H1 (cell line): ENCODE results near the gene ENPP6. TPM values are rescaled to one million over a fixed set of nuclear protein-coding genes. Genes with fewer than 3 reads are reported as not detected.

ENCODE experiments used
- BRCA1 ChIP-seq: IDR thresholded peaks from 2 replicates; pipeline ENCODE4 v1.6.1; 2012; ENCODE audit warnings: low read depth, low read length, improper control_type of control experiment
- CBX5 ChIP-seq: fragments of 300-800, 300-1000 bp; sonication (generic); IDR thresholded peaks from 2 replicates; pipeline ENCODE4 v1.7.1; 2016; ENCODE audit warnings: antibody characterized with exemption, low read length, low read depth
- CTCF ChIP-seq, 3 experiments: IDR thresholded peaks; 1 replicate in 2 of 3; 2 replicates in 1 of 3; pipeline versions ENCODE4 v1.5.1 to v1.6.1; 2011; ENCODE audit warnings: low read length in 3 of 3, mild to moderate bottlenecking in 3 of 3, inconsistent platforms in 2 of 3, low read depth in 1 of 3, moderate library complexity in 1 of 3; ENCODE audit not compliant: insufficient read depth in 1 of 3; ENCODE audit errors: control extremely low read depth in 1 of 3
- EGR1 ChIP-seq: IDR thresholded peaks from 2 replicates; pipeline ENCODE4 v1.6.1; 2011; ENCODE audit warnings: low read depth, low read length, borderline replicate concordance
- GTF2F1 ChIP-seq: IDR thresholded peaks from 2 replicates; pipeline ENCODE4 v1.6.1; 2012; ENCODE audit warnings: low read depth, low read length, improper control_type of control experiment, borderline replicate concordance
- KDM5A ChIP-seq: fragments of 200-600 bp; IDR thresholded peaks from 2 replicates; pipeline ENCODE4 v1.7.1; 2012; ENCODE audit warnings: mild to moderate bottlenecking, low read length, inconsistent platforms, mixed read lengths
- PHF8 ChIP-seq: fragments of 200-600 bp; sonication (generic); conservative IDR thresholded peaks from 2 replicates; pipeline ENCODE4 v1.7.1; 2012; ENCODE audit warnings: low read depth, mild to moderate bottlenecking, inconsistent platforms, low read length, moderate library complexity
- POLR2AphosphoS5 ChIP-seq: IDR thresholded peaks from 2 replicates; pipeline ENCODE4 v1.6.1; 2011; ENCODE audit warnings: low read depth, low read length
- RAD21 ChIP-seq, 2 experiments: IDR thresholded peaks in 1 of 2; conservative IDR thresholded peaks in 1 of 2; 2 replicates each; pipeline ENCODE4 v1.6.1; 2011; ENCODE audit warnings: low read depth in 2 of 2, low read length in 2 of 2, improper control_type of control experiment in 1 of 2, inconsistent platforms in 1 of 2, mild to moderate bottlenecking in 1 of 2, moderate library complexity in 1 of 2
- SAP30 ChIP-seq: fragments of 300-600 bp; sonication (generic); IDR thresholded peaks from 2 replicates; pipeline ENCODE4 v1.7.1; 2012; ENCODE audit warnings: low read length, moderate library complexity, mild to moderate bottlenecking, inconsistent platforms; ENCODE audit not compliant: insufficient read depth, insufficient replicate concordance
- SRF ChIP-seq: IDR thresholded peaks from 2 replicates; pipeline ENCODE4 v1.6.1; 2011; ENCODE audit warnings: mild to moderate bottlenecking, low read depth, low read length, moderate library complexity
- TAF7 ChIP-seq: optimal IDR thresholded peaks from 2 replicates; pipeline ENCODE3; 2011; ENCODE audit warnings: low read depth, mild to moderate bottlenecking, inconsistent platforms, low read length, moderate library complexity, borderline replicate concordance
- ZNF274 ChIP-seq: IDR thresholded peaks from 2 replicates; pipeline ENCODE4 v1.7.0; 2012; ENCODE audit warnings: low read length, borderline replicate concordance; ENCODE audit errors: extremely low read depth
- polyA plus RNA-seq, 7 experiments: library from polyadenylated mRNA; depleted of rRNA in 3 of 7; stranded (reverse) in 5 of 7; unstranded in 2 of 7; fragments of >200 nt in 5 of 7; fragments of 200-250 nt in 2 of 7; gene quantifications; 1 replicate in 5 of 7; 2 replicates in 1 of 7; 4 replicates in 1 of 7; pipeline versions ENCODE4 v1.2.1 to v1.2.3, GENCODE V29; 2011 to 2013; ENCODE audit warnings: missing spikeins in 2 of 7, mixed read lengths in 2 of 7
- total RNA-seq: library from RNA; stranded (reverse); fragmentation: NEBNext Ultra II Directional; extraction: Animal tissue kit (Norgen Biotek cat#: 25700); gene quantifications from 2 replicates; pipeline ENCODE4 v1.2.1, GENCODE V29; 2021
- TF ChIP-seq, protein P1 (sequence below): IDR thresholded peaks from 2 replicates; pipeline ENCODE4 v1.6.1; 2011; ENCODE audit warnings: low read length, improper control_type of control experiment

The ENPP6 gene
- total and polyA plus RNA-seq, 2 of the 8 experiments (the other 6 are each of a cell fraction or from before 2014, with no cell fraction given) = 0.11 to 0.20 TPM

DNA sequence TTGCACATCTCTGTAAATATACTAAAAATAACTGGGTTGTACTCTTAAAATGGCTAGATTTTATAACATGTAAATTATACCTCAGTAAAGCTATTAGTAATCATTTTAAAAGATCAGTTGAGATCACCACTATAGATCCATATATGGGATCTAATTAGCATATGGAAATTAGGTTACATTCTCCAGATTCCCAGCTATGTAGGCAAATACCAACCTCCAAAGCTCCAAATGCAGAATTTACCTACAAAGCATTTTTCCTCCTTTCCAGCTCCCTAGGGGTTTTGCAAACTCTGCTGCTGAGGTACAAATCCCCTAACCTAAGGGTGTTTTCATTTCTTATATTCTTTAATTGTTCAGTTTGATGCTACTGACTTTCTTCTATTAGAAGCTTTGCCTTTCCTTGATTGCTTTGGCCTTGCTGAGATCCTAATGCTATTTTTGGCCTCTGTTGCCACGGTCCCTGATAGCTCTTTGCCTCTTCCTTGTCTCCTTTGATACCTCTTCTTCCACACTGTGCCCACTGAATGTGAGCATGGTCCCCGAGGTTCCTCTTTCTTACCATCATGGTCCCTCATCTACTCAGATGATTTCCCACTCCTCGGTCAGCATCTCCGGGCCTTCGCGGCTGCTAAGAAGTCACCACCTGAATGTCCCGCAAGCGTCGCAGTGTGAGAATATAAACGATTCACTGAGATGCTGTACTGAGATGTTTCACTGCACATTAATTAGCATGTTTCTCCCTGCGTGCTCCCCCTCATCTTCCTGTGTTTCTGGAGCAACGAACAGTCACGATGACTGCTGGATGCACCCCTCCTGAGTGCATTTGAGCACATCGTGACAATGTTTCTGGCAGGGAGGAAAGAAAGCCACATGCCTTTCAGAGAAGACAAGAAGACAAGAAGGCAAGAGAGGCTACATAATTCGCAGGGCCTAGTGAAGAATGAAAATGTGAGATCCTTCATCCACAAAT is 23.8 kb downstream of the ENPP6 start (continued):
- no peak for TF ChIP-seq CTCF (IDR thresholded peaks at IDR 0.05; ENCODE audit: control extremely low read depth in 1 of 3, insufficient read depth in 1 of 3, low read depth in 1 of 3, low read length in 3 of 3)
- TF ChIP-seq, protein P1, sequence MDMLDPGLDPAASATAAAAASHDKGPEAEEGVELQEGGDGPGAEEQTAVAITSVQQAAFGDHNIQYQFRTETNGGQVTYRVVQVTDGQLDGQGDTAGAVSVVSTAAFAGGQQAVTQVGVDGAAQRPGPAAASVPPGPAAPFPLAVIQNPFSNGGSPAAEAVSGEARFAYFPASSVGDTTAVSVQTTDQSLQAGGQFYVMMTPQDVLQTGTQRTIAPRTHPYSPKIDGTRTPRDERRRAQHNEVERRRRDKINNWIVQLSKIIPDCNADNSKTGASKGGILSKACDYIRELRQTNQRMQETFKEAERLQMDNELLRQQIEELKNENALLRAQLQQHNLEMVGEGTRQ = no peak
- no peak for TF ChIP-seq ZNF274
- TF ChIP-seq SAP30 = no peak
- peak; percentile 55 for TF ChIP-seq POLR2AphosphoS5
- TF ChIP-seq TAF7 = peak; percentile 81
- TF ChIP-seq GTF2F1 = no peak
- TF ChIP-seq CBX5 = no peak
- TF ChIP-seq SRF = peak; percentile 52; the same call in 1 of the 2 replicates
- no peak for TF ChIP-seq RAD21 (IDR thresholded peaks at IDR 0.05 in 1 of 2, conservative IDR thresholded peaks at IDR 0.05 in 1 of 2; ENCODE audit: low read depth in 2 of 2, low read length in 2 of 2)
- no peak for TF ChIP-seq KDM5A
- TF ChIP-seq EGR1 = no peak
- no peak for TF ChIP-seq PHF8
- TF ChIP-seq BRCA1 = no peak
